Endothelial cell of umbilical vein (primary cell): ENCODE measurements around the gene CCDC197.

Experiments used
- EZH2 ChIP-seq: IDR thresholded peaks from 2 replicates; pipeline ENCODE4 v1.6.1; 2012; ENCODE audit warnings: borderline replicate concordance, low read depth, mild to moderate bottlenecking, moderate library complexity, low read length, inconsistent platforms; ENCODE audit not compliant: severe bottlenecking
- POLR2A ChIP-seq: IDR thresholded peaks from 2 replicates; pipeline ENCODE4 v1.6.1; 2012; ENCODE audit warnings: low read depth, mild to moderate bottlenecking, control low read depth, low read length
- POLR2AphosphoS5 ChIP-seq: IDR thresholded peaks from 2 replicates; pipeline ENCODE4 v1.6.1; 2012; ENCODE audit warnings: low read depth, mild to moderate bottlenecking, control low read depth, low read length, moderate library complexity; ENCODE audit not compliant: insufficient read depth
- TF ChIP-seq, protein P1 (sequence below), 2 donors: IDR thresholded peaks; 1 replicate in 1 of 2; 2 replicates in 1 of 2; pipeline ENCODE4 v1.5.1; 2011; ENCODE audit warnings: low read length in 2 of 2, mild to moderate bottlenecking in 2 of 2, moderate library complexity in 2 of 2, control low read depth in 1 of 2, inconsistent platforms in 1 of 2, low read depth in 1 of 2; ENCODE audit not compliant: insufficient read depth in 1 of 2; ENCODE audit errors: extremely low read depth in 1 of 2

GRCh38 chr14:94021416-94022157 lies 24.5 kb downstream of the CCDC197 start:
- TF ChIP-seq POLR2AphosphoS5 (no peak), POLR2A (no peak), EZH2 (no peak)
- TF ChIP-seq, protein P1, sequence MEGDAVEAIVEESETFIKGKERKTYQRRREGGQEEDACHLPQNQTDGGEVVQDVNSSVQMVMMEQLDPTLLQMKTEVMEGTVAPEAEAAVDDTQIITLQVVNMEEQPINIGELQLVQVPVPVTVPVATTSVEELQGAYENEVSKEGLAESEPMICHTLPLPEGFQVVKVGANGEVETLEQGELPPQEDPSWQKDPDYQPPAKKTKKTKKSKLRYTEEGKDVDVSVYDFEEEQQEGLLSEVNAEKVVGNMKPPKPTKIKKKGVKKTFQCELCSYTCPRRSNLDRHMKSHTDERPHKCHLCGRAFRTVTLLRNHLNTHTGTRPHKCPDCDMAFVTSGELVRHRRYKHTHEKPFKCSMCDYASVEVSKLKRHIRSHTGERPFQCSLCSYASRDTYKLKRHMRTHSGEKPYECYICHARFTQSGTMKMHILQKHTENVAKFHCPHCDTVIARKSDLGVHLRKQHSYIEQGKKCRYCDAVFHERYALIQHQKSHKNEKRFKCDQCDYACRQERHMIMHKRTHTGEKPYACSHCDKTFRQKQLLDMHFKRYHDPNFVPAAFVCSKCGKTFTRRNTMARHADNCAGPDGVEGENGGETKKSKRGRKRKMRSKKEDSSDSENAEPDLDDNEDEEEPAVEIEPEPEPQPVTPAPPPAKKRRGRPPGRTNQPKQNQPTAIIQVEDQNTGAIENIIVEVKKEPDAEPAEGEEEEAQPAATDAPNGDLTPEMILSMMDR (IDR thresholded peaks at IDR 0.05; ENCODE audit: extremely low read depth in 1 of 2, insufficient read depth in 1 of 2, low read depth in 1 of 2, low read length in 2 of 2): no peak
